Right renal cortex interstitium (tissue), 3 donors: ENCODE results near the gene INPP4A. TPM values are rescaled to one million over a fixed set of nuclear protein-coding genes. Genes with fewer than 3 reads are reported as not detected.

Experiments used
- DNase-seq, 3 donors: peaks; one replicate each; pipeline ENCODE4 v3.0.0-alpha.2; 2013; ENCODE audit warnings: low read depth in 3 of 3, low spot score in 2 of 3
- polyA plus RNA-seq, 3 donors: library from polyadenylated mRNA; unstranded; fragments of 120-200 nt; gene quantifications; one replicate each; pipeline ENCODE4 v1.2.1, GENCODE V29; 2013; ENCODE audit not compliant: insufficient read length in 3 of 3

INPP4A gene
- polyA plus RNA-seq, 3 donors: 18.1 to 19.8 (median 18.4) TPM

DNA sequence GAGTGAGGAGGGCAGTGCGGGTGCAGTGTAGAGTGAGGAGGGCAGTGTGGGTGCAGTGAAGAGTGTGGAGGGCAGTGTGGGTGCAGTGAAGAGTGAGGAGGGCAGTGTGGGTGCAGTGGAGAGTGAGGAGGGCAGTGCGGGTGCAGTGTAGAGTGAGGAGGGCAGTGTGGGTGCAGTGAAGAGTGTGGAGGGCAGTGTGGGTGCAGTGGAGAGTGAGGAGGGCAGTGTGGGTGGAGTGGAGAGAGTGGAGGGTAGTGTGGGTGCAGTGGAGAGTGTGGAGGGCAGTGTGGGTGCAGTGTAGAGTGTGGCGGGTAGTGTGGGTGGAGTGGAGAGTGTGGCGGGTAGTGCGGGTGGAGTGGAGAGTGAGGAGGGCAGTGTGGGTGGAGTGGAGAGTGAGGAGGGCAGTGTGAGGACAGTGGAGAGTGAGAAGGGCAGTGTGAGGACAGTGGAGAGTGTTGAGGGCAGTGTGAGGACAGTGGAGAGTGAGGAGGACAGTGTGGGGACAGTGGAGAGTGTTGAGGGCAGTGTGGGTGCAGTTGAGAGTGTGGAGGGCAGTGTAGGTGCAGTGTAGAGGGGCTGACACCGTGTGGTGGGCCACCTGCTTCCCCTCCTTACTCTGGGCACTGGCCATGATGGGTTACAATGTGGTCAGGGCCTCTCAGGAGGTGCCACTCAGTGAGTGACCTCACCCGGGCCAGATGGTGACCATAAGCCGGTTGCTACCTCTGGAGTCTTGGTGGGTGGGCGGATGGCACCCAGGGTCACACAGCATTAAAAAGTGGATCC lies 28.5 kb downstream of the INPP4A start:
- DNase-seq: no peak

DNA sequence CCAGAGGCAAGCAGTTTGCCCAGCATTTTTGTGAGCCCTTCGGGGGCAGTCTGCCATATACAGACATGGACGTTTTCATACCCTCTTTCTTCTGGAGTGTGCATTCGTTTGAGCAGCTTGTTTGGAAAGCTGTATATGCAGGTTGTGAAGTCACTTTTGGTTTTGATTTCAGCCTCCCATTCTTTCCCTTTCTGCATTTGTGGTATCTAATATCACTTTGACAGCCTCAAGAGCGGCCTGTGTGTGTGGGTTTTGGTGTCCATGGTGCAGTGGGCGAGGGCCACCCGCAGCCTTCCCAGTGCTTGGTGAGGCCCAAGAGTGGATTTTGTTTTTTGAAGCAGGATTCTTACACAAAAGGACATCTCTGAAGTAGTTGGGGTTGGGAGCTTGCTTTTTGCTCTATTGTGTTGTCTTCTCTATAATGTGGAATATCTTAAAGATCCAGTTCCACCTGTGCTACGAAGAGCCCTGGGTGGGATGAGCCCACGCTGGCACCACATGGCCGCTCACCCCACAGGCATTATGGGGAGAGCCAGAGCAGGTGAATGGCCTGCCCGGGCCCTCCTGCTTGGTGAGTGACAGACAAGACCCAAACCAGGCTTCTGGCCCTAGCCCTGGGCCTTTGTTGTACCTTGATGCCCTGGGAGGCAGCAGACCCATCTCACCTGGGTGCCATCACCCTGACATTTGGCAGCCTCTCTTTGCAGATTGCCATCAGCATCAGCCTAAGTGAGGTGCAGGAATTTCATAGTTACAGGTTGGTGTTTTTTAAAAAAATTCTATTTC lies 29.5 kb downstream of the INPP4A start:
- DNase-seq: no peak

DNA sequence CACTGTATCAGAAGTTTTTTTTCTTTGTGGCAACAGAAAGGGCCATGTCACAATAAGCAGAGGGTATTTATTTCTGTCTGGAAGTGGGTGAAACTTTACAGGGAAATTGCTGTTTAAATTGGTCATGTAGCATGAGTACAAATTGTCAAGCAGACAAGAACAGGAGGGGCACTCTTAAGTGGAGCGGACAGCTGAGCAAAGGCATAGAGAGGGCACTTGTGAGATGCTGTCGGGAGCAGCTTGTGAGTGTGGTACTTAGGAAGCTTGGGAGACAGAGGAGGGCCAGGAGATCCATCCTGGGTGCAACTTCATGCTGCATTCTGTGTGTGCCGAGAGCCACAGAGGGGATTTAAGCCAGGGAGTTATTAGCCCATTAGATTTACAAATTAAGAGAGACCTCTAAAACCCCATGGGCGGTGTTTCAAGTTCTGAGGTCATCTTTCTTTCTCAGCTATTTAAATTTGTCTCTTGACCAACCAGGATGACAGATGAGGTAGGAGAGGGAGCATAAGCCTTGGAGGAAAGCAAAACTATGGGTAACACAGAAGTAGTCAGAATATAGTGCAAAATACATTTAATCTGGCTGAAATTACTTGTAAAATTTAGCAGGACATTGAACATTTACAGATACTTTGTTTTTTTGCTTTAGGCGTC lies 30.4 kb downstream of the INPP4A start:
- no peak for DNase-seq

DNA sequence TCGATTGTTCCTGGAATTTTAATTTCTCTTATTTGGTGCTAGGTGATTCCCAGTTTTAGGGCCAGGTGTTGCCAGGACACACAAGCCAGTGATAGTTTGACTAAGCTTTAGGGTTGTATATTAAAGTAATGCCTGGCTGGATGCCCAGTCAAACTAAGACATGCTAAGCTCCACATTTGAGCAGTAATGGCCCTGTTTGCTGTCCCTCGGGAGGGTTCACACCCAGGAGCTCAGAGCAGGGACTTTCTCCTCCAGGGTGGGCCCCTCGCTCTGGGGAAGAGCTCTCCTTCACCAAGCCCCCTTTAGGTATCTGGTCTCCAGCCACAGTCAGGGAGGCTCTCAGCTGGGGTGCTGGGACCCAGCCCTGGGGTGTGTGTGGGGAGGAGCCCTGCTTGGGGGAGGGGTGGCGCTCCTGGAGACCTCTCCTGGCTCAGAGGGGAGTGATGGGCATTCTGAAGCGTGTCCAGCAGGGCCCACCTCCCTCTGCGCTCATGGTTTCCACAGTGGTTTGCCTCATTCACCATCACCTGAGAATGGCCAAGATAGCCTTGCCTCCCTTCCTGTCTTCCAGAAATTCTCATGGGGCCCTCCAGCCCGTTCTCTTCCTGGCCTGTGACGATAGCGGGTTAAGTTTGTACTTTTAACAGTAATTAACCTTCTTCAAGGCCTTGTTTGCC lies 31.7 kb downstream of the INPP4A start:
- no peak for DNase-seq

DNA sequence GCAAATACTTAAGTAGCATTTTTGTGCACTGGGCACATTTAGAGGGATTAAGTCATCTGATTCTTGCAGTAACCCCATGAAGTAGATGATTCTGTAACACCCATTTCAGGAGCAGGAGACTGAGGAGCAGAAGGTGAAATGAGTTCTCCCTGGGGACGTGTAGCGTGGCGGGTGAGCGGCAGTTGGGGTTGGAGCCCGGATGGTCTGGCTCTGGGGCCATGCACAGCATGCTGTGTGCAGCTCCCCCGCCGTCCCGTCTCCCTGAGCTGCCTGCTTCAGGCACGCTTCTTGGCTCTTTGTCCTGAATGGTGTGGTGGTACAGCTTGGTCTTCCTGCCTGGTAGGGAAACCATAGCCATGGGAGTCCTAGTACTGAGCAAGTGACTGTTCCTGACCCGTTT lies 32.4 kb downstream of the INPP4A start:
- no peak for DNase-seq

DNA sequence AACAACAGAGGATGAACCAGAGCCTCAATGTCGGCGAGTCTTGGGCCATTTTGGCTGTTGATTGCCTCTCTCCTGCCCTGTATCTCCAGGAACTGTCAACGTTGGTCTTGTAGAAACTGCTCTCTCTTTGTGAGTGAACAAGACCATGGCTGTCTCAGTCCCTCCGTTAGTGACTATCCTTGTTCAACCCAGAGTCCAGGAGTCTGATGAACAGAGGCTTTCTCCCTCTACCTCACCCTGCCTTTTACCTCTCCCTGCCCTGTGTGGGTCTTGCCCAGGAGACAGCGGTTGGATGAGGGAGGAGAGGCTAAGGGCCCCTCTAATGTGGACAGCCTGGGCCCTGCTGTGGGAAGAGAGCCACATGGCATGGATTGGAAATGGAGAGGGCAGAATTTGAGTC lies 32.8 kb downstream of the INPP4A start:
- no peak for DNase-seq

DNA sequence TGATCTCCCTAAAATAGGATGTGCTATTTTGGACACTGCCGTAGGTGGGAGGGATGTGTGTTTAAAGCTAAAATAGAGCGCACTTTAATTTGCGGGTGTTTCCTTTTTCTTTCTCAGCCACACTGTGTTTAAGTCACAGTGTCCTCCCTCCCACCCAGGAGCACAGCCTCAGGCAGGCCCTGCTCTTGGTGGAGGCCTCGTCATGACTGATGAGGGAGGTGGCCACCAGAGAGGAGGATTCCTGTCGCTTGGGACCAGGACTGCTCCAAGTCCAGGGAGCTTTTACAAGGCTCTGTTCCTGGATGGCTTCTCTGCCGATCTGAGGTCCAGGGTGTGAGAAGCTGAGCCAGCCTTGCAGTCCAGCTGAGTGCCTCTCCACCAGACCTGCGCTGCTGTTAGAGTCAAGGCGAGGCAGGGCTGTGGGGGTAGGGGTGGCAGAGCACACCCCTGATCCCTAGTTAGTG lies 33.5 kb downstream of the INPP4A start:
- DNase-seq: no peak

DNA sequence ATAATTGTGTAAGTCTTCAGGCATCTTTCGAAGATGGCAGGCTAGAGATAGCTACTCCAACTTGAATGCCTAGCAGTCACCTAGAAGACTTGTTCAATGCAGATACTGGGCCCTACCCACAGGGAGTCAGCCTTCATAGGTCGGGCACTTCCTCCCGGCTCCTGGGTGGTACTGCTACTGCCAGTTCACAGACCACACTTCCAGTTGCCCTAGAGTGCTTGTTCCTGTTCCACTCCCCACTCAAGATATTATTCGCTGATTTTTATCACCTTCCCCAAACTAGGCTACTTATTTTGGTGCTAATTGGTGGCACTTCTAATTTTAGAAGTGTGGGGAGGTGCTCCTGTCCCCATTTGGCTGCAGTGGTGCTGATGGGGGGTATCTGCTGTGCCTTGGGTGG lies 34.2 kb downstream of the INPP4A start:
- DNase-seq: no peak

DNA sequence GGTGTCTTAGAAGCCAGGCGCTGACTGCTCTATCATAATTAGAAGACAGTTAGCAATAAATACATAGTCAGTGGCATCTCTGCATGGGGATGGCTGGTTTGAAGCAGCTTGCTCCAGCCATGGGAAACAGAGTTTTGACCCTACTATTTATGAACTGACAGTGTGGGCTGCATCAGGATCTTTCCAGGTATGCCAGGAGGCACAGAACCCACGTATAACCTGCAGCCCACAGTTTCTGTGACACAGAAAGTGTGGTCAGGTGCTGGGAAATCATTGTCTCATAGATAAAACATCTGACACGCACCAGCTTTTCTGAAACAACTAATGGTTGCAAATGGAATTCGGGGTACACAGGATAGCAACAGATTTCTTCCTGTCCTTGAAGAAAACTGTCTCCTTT lies 34.7 kb downstream of the INPP4A start:
- DNase-seq: no peak

DNA sequence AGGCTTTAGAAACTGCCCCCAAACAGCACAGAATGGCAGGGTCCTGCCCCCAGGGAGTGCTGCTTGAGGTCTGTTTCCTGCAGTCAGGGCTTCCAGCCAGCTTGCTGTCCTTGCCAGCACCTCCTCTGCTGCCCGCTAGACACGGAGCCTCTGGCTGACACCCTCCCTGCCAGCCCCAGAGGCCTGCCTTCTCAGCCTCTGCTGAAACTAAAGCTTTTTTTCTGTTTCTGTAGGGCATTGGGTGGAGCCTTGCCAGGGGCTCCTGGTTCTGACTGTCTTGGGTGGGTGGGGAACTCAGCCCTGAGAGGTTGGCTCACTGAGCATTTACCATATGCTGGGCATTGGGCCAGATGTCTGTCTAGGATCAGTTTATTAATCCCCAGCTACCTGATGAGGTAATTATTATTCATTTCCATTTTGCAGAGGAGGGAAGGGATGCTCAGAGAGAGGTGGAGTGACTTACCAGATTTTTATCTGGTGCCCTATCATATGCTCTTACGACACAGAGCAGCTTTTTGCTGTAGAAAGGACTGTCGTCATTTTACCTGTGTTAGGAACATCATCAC lies 35.4 kb downstream of the INPP4A start:
- DNase-seq: no peak

DNA sequence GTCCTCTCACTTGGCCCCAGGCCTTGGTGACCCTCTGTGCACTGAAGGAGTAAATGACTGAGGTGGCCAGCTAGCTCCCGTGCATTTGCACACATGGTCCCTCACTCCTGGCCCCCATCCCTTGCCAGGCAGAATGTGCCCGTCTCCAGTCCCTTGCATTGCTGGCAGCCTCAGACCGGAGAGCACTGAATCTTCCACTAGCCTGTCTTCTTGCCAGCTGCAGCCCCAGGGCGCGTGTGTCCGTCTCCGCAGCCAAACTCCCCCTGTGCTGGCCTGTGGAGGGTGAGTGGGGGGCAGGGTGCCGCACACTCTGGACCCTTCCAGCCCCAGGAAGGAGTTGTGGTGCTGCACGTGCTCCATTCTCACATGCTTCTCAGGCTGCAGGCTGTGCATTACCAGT lies 35.9 kb downstream of the INPP4A start:
- DNase-seq: no peak

DNA sequence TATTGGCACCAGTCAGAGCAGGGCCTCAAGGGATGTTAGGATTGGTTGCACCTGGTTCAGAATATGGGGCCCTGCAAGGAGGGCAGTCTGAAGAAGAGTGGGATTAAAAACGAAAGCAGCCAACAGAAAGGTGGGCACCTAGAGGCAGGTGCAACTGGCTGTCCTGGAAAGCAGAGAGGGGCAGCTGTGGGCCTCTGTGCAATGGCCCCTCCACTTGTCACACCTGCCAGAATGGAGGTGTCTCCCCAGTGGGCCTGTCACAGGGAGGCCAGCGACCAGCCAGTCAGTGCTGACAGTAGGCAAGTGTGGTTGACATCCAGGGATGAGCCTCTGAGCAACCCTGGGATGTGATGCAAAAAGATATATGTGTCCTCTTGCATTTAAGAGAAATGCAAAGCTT lies 37.7 kb downstream of the INPP4A start:
- no peak for DNase-seq

DNA sequence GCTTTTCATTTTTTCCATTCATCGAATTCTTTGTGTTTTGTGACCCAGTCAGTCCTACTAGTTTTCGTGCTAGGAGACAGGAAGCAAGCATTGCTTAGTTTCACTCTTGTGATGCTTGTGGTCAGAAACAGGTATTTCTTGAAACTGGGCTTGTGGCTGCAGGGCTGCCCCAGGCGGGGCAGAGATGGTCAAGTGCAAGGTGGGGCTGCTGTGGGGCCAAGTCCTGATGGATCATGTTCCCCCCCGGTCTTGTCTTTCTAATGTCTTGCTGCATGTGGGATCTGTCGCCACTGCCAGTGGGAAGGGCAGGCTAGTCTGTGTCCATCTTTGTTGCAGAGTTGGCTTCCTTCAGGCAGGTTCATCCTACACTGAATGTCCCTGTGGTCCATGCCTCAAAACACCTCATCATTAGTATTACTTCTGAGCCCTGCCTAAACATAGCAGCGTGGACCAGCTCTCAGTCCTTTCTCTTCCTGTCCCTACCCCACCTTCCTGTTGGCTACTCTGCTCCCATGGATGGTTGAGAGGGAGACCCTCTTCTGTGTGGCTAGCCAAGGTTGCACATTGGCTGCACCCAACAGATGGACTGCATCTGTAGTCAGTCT lies 38.7 kb downstream of the INPP4A start:
- no peak for DNase-seq

DNA sequence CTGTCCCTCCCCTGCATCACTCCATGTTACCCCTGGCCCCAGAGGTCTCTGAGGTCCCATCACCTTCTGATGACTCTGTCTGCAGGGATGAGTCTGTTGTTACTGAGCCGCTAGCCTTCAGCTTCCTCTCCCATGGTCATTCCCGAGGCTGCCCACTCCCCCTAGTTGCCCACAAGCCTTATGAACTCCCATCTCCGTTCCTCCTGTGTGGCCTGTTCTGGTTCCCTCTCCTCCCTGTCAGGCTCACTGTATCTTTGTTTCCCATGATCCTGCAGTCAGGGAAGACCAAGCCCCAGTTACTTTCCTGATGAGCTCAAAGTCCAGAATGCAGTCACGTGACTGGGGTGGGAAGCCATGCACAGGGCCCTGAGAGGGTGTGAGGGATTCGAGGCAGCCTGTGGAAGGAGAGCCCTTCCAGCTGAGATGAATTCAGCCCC lies 39.5 kb downstream of the INPP4A start:
- no peak for DNase-seq

DNA sequence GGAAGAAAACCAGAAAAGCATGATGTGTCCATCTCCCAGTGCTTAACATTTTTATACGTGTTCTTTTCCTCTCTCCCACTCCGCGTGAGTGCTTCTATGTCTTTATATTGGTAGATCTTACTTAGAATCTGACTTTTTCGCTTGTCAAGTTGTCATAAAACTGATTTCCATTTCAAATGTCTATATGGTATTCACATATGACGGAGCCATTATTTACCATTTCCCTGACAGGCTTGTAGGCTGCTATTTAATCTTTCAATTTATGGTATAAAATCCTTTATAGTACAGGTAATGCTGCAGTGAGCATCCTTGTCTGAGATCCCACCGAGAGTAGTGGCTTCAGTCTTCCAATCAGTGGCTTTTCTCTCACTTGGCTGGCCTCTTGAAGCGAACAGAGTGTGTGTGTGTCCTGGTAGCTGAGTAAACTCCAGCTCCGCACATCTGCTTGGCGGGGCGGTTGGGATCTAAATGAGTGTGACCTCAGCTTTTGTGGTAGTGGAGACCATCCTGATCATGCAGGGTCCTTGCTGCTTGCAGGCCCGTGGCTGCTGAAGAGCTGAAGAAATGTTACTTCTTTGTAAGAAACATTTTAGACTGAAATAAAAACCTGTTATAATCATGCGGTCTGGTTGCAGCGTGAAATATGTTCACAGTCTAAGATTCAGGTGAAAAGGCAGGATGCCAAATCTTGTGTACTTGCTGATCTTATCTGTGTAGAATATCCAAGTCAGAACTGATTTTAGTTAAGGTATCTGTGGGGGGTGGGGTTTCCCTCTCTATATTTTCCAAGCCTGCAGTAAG lies 40.2 kb downstream of the INPP4A start:
- DNase-seq: no peak

DNA sequence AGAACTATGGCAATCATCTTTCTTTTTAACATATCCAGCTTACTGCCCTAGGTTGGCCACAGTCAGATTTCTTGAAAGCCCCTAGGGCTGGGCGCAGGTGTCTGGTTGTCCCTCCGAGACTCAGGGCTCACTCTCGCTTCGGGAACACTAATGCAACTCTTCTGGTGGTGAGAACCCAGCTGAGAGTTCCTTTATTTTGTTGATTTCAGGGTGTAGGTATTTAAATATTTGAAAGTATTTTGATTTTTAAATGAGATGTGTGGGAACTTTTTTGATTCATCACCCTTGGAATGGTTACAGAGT lies 40.7 kb downstream of the INPP4A start:
- no peak for DNase-seq

DNA sequence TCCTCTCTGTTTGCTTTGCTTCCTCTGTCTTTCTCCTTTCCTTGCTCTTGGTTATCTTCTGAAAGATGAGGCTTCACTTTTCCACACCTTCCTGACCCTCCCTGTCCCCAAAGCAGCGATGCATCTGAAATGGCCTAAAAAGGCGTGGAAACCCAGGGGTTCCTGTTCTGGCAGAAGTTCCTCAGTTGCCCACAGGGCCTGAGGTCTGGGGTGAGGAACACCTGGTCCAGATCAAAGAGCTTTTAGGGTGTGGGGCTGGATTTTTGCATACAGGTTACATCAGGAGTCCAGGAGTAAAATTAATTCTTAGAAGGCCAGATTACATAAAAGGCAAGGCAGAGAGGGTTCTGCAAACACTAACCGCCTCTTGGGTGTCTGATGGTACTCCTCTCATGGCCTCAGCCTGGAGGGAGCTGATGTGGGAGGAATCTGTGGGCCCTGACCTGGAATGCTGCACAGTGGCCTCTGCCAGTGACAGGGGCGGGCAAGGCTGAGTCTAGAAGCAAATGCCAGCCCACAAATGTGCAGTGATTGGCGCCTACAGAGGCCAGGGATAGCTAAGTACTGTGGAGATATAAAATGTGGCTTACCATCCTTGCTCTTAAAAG lies 41.8 kb downstream of the INPP4A start:
- no peak for DNase-seq

DNA sequence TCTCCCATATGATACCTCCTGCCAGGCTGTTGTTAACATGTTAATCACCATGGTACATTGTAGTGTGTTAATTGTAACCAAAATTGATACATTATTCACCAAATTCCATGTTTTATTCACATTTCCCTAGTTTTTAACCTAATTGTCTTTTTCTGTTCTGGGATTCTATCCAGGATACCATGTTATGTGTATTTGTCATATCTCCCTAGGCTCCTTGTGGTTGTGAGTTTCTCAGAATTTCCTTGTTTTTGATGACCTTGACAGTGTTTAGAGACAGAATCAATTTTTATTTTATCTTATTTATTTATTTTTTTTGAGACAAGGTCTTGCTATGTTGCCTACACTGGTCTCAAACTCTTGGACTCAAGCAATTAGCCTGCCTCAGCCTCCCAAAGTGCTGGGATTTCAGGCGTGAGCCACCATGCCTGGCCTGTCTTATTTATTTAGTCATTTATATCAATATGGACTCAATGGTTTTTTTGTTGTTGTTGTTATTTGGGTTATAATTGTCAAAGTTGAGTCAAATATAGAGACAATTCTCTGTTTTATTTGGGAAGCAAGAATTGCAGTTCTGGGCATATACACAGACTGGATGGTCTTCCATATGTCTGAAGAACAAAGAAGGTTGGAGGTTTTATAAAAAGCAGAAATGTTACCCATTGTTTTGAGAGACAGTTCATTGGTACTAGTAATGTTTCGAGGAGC lies 42.6 kb downstream of the INPP4A start:
- no peak for DNase-seq

DNA sequence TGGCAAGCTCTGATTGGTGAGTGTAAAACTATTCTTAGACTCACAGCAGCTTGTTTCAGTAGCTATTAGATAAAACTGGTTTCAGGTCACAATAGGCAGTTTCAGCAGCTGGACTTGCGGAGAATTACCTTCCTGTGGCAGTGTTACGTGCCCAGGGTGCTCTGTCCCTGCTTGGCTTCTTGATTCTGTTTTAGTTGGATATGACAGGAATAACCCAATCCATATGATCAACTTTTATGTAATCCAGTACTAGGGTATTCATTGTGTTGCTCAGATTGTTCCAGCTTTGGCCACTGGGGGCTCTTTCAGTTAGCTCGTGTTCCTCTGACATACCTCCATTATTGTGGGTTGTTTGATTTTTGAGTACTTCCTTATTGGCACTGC lies 43.1 kb downstream of the INPP4A start:
- DNase-seq: no peak
